Activated effector memory CD4-positive, alpha-beta T cell treated with anti-CD3 and anti-CD28 coated beads, Interleukin-2, amount 50 U/mL, for 16 hours (primary cell): ENCODE measurements around the gene SMO.
"Not testable (repeated sequence)": the region's sequence is repeated elsewhere in the genome, so short reads cannot be mapped to it uniquely, and the experiment has no call there.

ENCODE experiments used
- DNase-seq: peaks from one replicate; pipeline ENCODE4 v3.0.0-alpha.2; 2020

SMO gene

GRCh38 chr7:129170441-129171021 is 17.9 kb upstream of the SMO start:
- DNase-seq = no peak

- not testable (repeated sequence) for DNase-seq
These were observed 14.6 kb upstream of the SMO start for GRCh38 chr7:129173861-129174260.

- no peak for DNase-seq
These were observed 11.3 kb upstream of the SMO start for GRCh38 chr7:129176916-129177710.

GRCh38 chr7:129184981-129185670 is 3.3 kb upstream of the SMO start:
- DNase-seq = no peak

GRCh38 chr7:129186749-129187260 is 1.6 kb upstream of the SMO start:
- DNase-seq = no peak

- DNase-seq = no peak
These were observed 607 bp upstream of the SMO start for GRCh38 chr7:129187681-129188371.

GRCh38 chr7:129188892-129189660 is 643 bp downstream of the SMO start:
- DNase-seq = no peak

- DNase-seq = no peak
These were observed 1.4 kb downstream of the SMO start for GRCh38 chr7:129189661-129190310.

GRCh38 chr7:129191272-129191671 is 2.8 kb downstream of the SMO start:
- no peak for DNase-seq

- no peak for DNase-seq
These were observed 5.5 kb downstream of the SMO start for GRCh38 chr7:129193892-129194291.

- no peak for DNase-seq
These were observed 9.3 kb downstream of the SMO start for GRCh38 chr7:129197771-129198170.

- no peak for DNase-seq
These were observed 11.0 kb downstream of the SMO start for GRCh38 chr7:129199406-129199805.

GRCh38 chr7:129202058-129202777 is 13.8 kb downstream of the SMO start:
- DNase-seq = no peak

- DNase-seq = no peak
These were observed 14.8 kb downstream of the SMO start for GRCh38 chr7:129203050-129203741.

- DNase-seq = no peak
These were observed 16.8 kb downstream of the SMO start for GRCh38 chr7:129205126-129205818.

GRCh38 chr7:129205987-129206785 is 17.8 kb downstream of the SMO start:
- DNase-seq = no peak

- no peak for DNase-seq
These were observed 20.2 kb downstream of the SMO start for GRCh38 chr7:129208667-129209066.

- DNase-seq = no peak
These were observed 20.9 kb downstream of the SMO start for GRCh38 chr7:129209067-129209926.
